ACC112 (cell line): ENCODE results near the gene CRACR2B.

ENCODE experiments used
- H2AFZ ChIP-seq: fragments of 200-600 bp; sonication (generic); one replicate; pipeline ENCODE4 v1.6.0; 2017; ENCODE audit warnings: antibody characterized with exemption, low read length; ENCODE audit not compliant: unreplicated experiment
- H3K27ac ChIP-seq: fragments of 200-600 bp; sonication (generic); 2 replicates; pipeline ENCODE4 v1.5.1; 2014; ENCODE audit warnings: low read depth, mild to moderate bottlenecking, antibody characterized with exemption, low read length, moderate library complexity
- H3K27me3 ChIP-seq: fragments of 200-600 bp; sonication (generic); 2 replicates; pipeline ENCODE4 v1.6.1; 2014; ENCODE audit warnings: mild to moderate bottlenecking, antibody characterized with exemption, low read length, moderate library complexity, mixed read lengths; ENCODE audit not compliant: insufficient read depth
- H3K36me3 ChIP-seq: fragments of 200-600 bp; sonication (generic); 2 replicates; pipeline ENCODE4 v1.6.1; 2016; ENCODE audit warnings: mild to moderate bottlenecking, antibody characterized with exemption, low read length, moderate library complexity, mixed read lengths; ENCODE audit not compliant: insufficient read depth
- H3K4me1 ChIP-seq: fragments of 200-600 bp; sonication (generic); one replicate; pipeline ENCODE4 v1.6.1; 2016; ENCODE audit warnings: low read length, mixed read lengths; ENCODE audit not compliant: insufficient read depth, unreplicated experiment, control insufficient read depth
- H3K4me3 ChIP-seq: fragments of 200-600 bp; sonication (generic); 2 replicates; pipeline ENCODE4 v1.5.1; 2014; ENCODE audit warnings: mild to moderate bottlenecking, low read depth, low read length
- H3K79me2 ChIP-seq: fragments of 200-600 bp; sonication (generic); one replicate; pipeline ENCODE4 v1.6.0; 2016; ENCODE audit warnings: low read length; ENCODE audit not compliant: control insufficient read depth, unreplicated experiment, insufficient read depth

CRACR2B gene

DNA sequence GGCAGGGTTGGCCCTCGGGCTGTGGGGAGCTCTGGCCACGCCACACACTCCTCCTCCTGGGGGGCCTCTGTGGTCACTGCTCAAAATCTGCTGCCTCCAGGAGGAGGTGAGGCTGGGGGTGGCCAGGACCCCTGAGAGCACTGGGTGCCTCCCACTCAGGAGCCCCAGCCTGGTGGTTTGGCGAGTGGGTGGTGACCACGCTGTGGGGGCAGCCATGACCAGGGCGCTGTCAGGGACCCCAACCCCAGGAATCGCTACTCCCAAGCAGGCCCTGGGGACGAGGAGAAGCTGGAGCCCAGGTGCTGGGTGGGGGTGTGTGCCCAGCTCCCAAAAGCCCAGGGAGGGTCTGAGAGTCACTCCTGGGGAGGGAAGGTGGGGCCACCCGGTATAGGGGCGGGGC, 45.1 kb downstream of the CRACR2B start:
- H3K27ac ChIP-seq, result no peak overlapping the region
- peaks cover 2% of the 10 kb centered on the region for H3K4me1 ChIP-seq
- peaks cover 1% of the 10 kb centered on the region; the same call in 1 of the 2 replicates for H3K36me3 ChIP-seq

GRCh38 chr11:873706-874105, 46.0 kb downstream of the CRACR2B start:
- no peak overlapping the region for H3K4me3 ChIP-seq
- no peak overlapping the region for H3K27ac ChIP-seq
- peaks cover 2% of the 10 kb centered on the region for H3K4me1 ChIP-seq
- no peaks in the 10 kb centered on the region for H3K27me3 ChIP-seq
- H3K79me2 ChIP-seq, result no peaks in the 10 kb centered on the region
- H2AFZ ChIP-seq, result no peak overlapping the region
- H3K36me3 ChIP-seq, result peaks cover 2% of the 10 kb centered on the region; the same call in 1 of the 2 replicates

More for the DNA sequence above, 45.1 kb downstream of the CRACR2B start:
- Histone ChIP-seq H3K4me3 (no peak overlapping the region), H3K79me2 (no peaks in the 10 kb centered on the region), H3K27me3 (no peaks in the 10 kb centered on the region), H2AFZ (no peak overlapping the region)

DNA sequence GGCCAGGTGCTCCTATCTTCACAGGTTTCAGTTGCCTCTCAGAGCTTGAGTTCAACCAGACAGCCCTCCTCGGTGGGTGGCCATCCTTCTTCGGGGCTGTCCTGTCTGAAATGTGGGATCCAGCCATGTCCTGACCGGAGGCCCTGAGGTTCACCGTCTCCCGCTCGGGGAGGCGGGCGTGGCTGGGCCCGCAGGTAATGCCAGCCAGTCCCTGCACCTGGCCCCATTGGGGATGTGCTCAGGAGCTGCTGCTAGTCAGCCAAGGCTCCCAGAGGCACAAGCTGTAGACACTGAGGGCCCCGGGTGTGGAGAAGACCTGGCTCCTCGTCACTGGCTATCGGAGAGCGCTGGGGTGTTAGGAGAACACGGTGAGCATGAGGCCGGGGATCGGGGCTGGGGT, 47.5 kb downstream of the CRACR2B start:
- Histone ChIP-seq H3K27ac (no peak overlapping the region), H3K4me3 (no peak overlapping the region), H2AFZ (no peak overlapping the region), H3K4me1 (peaks cover 2% of the 10 kb centered on the region), H3K79me2 (no peaks in the 10 kb centered on the region), H3K36me3 (peaks cover 7% of the 10 kb centered on the region; the same call in 1 of the 2 replicates), H3K27me3 (no peaks in the 10 kb centered on the region)

DNA sequence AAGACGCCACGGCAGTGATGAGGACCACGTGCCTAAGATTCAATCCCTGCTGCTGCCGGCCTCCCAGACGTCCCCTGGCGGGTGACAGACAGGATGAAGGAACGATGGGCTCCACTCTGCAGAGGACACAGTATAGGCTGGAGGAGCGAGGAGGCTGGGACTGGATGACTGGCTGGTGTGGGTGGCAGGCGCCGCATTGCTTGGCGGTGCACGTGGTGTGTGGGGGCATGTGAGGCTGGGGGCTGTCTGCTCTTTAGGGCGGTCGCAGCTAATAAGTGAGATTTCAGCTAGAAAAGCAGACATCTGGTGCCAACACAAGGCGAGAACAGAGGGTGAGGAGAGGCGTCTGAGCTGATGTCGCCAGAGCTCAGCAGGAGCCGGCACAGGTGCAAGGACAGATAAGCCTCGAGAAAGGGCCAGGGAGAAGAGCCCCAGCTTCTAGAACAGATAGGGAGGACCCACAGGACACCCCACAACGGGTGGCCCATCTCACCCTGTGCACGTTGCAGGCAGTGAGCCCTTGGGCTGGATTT, 48.1 kb downstream of the CRACR2B start:
- H2AFZ ChIP-seq, result no peak overlapping the region
- H3K79me2 ChIP-seq, result no peaks in the 10 kb centered on the region
- H3K36me3 ChIP-seq, result peaks cover 7% of the 10 kb centered on the region; the same call in 1 of the 2 replicates
- H3K27ac ChIP-seq, result no peak overlapping the region
- H3K4me1 ChIP-seq, result peaks cover 2% of the 10 kb centered on the region
- H3K4me3 ChIP-seq, result no peak overlapping the region
- H3K27me3 ChIP-seq, result no peaks in the 10 kb centered on the region

DNA sequence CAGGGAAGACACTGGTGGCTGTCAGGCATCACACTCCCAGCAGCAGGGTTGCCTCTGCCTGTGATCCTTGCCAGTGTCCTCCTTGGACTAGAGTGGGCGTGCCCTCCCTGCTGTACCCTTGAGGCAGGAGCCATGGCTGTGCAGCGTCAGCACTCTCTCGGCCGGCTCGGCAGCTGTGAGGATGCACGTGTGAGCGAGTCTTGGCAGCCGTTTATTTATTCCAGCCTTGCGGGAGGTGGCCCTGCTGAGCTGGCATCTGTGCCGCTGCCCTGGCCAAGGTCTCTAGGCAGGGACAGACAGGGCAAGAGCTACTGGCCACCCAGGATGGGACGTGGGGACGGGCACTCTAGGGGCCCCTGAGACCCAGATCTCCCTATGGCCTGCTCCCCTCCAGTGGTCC, 48.8 kb downstream of the CRACR2B start:
- H3K79me2 ChIP-seq, result no peaks in the 10 kb centered on the region

DNA sequence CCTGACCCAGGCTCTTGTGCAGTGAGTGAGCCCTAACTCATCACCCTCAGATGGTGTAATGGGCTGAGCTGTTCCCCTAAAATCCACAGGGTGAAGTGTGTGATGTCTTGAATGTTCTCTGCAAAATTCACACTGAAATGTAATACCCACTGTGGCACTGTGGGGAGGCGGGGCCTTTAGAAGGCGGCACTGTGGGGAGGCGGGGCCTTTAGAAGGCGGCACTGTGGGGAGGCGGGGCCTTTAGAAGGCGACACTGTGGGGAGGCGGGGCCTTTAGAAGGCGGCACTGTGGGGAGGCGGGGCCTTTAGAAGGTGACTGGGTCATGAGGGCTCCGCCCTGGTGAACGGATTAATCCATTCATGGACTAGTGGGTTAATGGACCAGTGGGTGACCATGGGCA, 49.8 kb downstream of the CRACR2B start:
- Histone ChIP-seq H3K36me3 (peaks cover 7% of the 10 kb centered on the region; the same call in 1 of the 2 replicates), H3K79me2 (no peaks in the 10 kb centered on the region), H3K4me3 (no peak overlapping the region), H3K27ac (no peak overlapping the region), H3K4me1 (no peaks in the 10 kb centered on the region), H2AFZ (no peak overlapping the region), H3K27me3 (no peaks in the 10 kb centered on the region)

More for the DNA sequence above, 48.8 kb downstream of the CRACR2B start:
- Histone ChIP-seq H3K27me3 (no peaks in the 10 kb centered on the region), H3K4me3 (no peak overlapping the region), H3K4me1 (peaks cover 2% of the 10 kb centered on the region), H3K27ac (no peak overlapping the region), H2AFZ (no peak overlapping the region), H3K36me3 (peaks cover 7% of the 10 kb centered on the region; the same call in 1 of the 2 replicates)

- Histone ChIP-seq H3K27me3 (no peaks in the 10 kb centered on the region), H3K27ac (no peak overlapping the region), H2AFZ (no peak overlapping the region), H3K4me3 (no peak overlapping the region), H3K4me1 (no peaks in the 10 kb centered on the region), H3K79me2 (no peaks in the 10 kb centered on the region), H3K36me3 (peaks cover 7% of the 10 kb centered on the region; the same call in 1 of the 2 replicates)
Observed at GRCh38 chr11:880447-880846, 52.7 kb downstream of the CRACR2B start.
